SK-N-SH (cell line): ENCODE results near the gene ACTRT3. TPM values are rescaled to one million over a fixed set of nuclear protein-coding genes. Genes with fewer than 3 reads are reported as not detected.
A peak's percentile ranks its signal among the peaks of the same experiment; 100 is the strongest.

ENCODE experiments used
- CTCF ChIA-PET: fragments of 300-600, 350-600 bp; formaldehyde crosslinking; extraction: SDS; loops from one replicate; lab custom pipeline; 2021; lab: Yijun Ruan, JAX
- POLR2A ChIA-PET: fragments of 350-600 bp; sonication (Branson Sonifier 250); formaldehyde crosslinking; extraction: SDS; loops from one replicate; lab custom pipeline; 2020; ENCODE audit warnings: antibody characterized with exemption, inconsistent platforms; lab: Yijun Ruan, JAX
- DNase-seq: peaks from one replicate; pipeline ENCODE4 v3.0.0; 2012
- H2AFZ ChIP-seq: fragments of 200-600 bp; sonication (generic); 2 replicates; pipeline ENCODE4 v1.8.1; 2016; ENCODE audit warnings: antibody characterized with exemption, mild to moderate bottlenecking, low read depth
- H3F3A ChIP-seq: fragments of 200-600 bp; sonication (generic); replicated peaks from 2 replicates; pipeline ENCODE3; 2016; ENCODE audit warnings: antibody characterized with exemption, mild to moderate bottlenecking; ENCODE audit not compliant: insufficient read depth
- H3K27ac ChIP-seq, 2 experiments: fragments of 200-500 bp in 1 of 2; fragments of 200-600 bp in 1 of 2; sonication (Bioruptor generic) in 1 of 2; sonication (generic), shearing (Covaris generic) in 1 of 2; 2 replicates each; pipeline versions ENCODE4 v1.5.1 to v1.6.1; 2014 to 2016; ENCODE audit warnings: low read depth in 2 of 2, inconsistent platforms in 1 of 2, low read length in 1 of 2, mild to moderate bottlenecking in 1 of 2, mixed read lengths in 1 of 2
- H3K27me3 ChIP-seq: fragments of 200-600 bp; sonication (generic), shearing (Covaris generic); 2 replicates; pipeline ENCODE4 v1.6.1; 2016; ENCODE audit warnings: mixed run types; ENCODE audit not compliant: insufficient read depth
- H3K36me3 ChIP-seq, 2 experiments: fragments of 200-500 bp in 1 of 2; fragments of 200-600 bp in 1 of 2; sonication (Bioruptor generic) in 1 of 2; sonication (generic) in 1 of 2; replicated peaks in 1 of 2; 2 replicates each; pipeline versions ENCODE3 to v1.5.1; 2014 to 2016; ENCODE audit warnings: low read length in 1 of 2, mild to moderate bottlenecking in 1 of 2; ENCODE audit not compliant: insufficient read depth in 2 of 2, control insufficient read depth in 1 of 2
- H3K4me1 ChIP-seq, 2 experiments: fragments of 200-500 bp in 1 of 2; fragments of 200-600 bp in 1 of 2; sonication (Bioruptor generic) in 1 of 2; sonication (generic), shearing (Covaris generic) in 1 of 2; 2 replicates each; pipeline versions ENCODE4 v1.5.1 to v1.6.1; 2014 to 2016; ENCODE audit warnings: low read depth in 1 of 2, low read length in 1 of 2, mixed run types in 1 of 2; ENCODE audit not compliant: insufficient read depth in 2 of 2, control insufficient read depth in 1 of 2
- H3K4me2 ChIP-seq: fragments of 200-600 bp; sonication (generic), shearing (Covaris generic); 2 replicates; pipeline ENCODE4 v1.6.1; 2017; ENCODE audit warnings: mixed run types
- H3K4me3 ChIP-seq, 2 experiments: fragments of 200-500 bp in 1 of 2; fragments of 200-600 bp in 1 of 2; sonication (Bioruptor generic) in 1 of 2; sonication (generic), shearing (Covaris generic) in 1 of 2; 2 replicates each; pipeline versions ENCODE4 v1.5.1 to v1.8.1; 2014 to 2016; ENCODE audit warnings: low read depth in 2 of 2, inconsistent platforms in 1 of 2, low read length in 1 of 2, mild to moderate bottlenecking in 1 of 2, mixed read lengths in 1 of 2, moderate library complexity in 1 of 2
- H3K79me2 ChIP-seq: fragments of 200-600 bp; sonication (generic); 2 replicates; pipeline ENCODE4 v1.8.1; 2017; ENCODE audit warnings: mild to moderate bottlenecking; ENCODE audit not compliant: insufficient read depth
- H3K9ac ChIP-seq: fragments of 200-600 bp; sonication (generic); 2 replicates; pipeline ENCODE4 v1.6.1; 2017; ENCODE audit warnings: mixed run types
- H3K9me2 ChIP-seq: fragments of 200-600 bp; sonication (generic); 2 replicates; pipeline ENCODE4 v1.6.1; 2017; ENCODE audit warnings: mixed run types
- H3K9me3 ChIP-seq: fragments of 200-600 bp; sonication (generic); 2 replicates; pipeline ENCODE4 v1.6.1; 2017; ENCODE audit warnings: mixed run types, mild to moderate bottlenecking, moderate library complexity
- H4K20me1 ChIP-seq: fragments of 200-600 bp; sonication (generic); 2 replicates; pipeline ENCODE4 v1.6.1; 2017; ENCODE audit warnings: mild to moderate bottlenecking, mixed run types; ENCODE audit not compliant: insufficient read depth
- CHD2 ChIP-seq: fragments of 150-350 bp; IDR thresholded peaks from 2 replicates; pipeline ENCODE4 v1.6.1; 2018; ENCODE audit warnings: low read length; ENCODE audit not compliant: partially characterized antibody
- ELF1 ChIP-seq: IDR thresholded peaks from 2 replicates; pipeline ENCODE4 v1.4.0; 2012
- EP300 ChIP-seq, 2 experiments: IDR thresholded peaks; 2 replicates each; pipeline versions ENCODE4 v1.4.0 to v1.6.1; 2012; ENCODE audit warnings: borderline replicate concordance in 1 of 2, low read depth in 1 of 2, low read length in 1 of 2
- EZH2phosphoT487 ChIP-seq: fragments of 200-600 bp; sonication (generic); IDR thresholded peaks from 2 replicates; pipeline ENCODE4 v1.6.1; 2017; ENCODE audit warnings: low read depth, mixed run types, mild to moderate bottlenecking, antibody characterized with exemption, moderate library complexity, borderline replicate concordance
- FOXM1 ChIP-seq: IDR thresholded peaks from 2 replicates; pipeline ENCODE4 v1.4.0; 2012; ENCODE audit warnings: low read depth, mild to moderate bottlenecking
- GABPA ChIP-seq: IDR thresholded peaks from 2 replicates; pipeline ENCODE4 v1.4.0; 2012; ENCODE audit warnings: low read depth, mild to moderate bottlenecking
- GATA2 ChIP-seq: sonication (generic); formaldehyde crosslinking; IDR thresholded peaks from 2 replicates; pipeline ENCODE4 v1.5.0; 2020; ENCODE audit warnings: mild to moderate bottlenecking, missing genetic modification reagents
- JUND ChIP-seq: IDR thresholded peaks from 2 replicates; pipeline ENCODE4 v1.4.0; 2012
- MEF2A ChIP-seq: IDR thresholded peaks from 2 replicates; pipeline ENCODE4 v1.4.0; 2012; ENCODE audit warnings: low read depth, borderline replicate concordance
- MXI1 ChIP-seq: IDR thresholded peaks from 2 replicates; pipeline ENCODE4 v1.6.1; 2012; ENCODE audit warnings: mild to moderate bottlenecking, low read depth, low read length, improper control_type of control experiment
- NFIC ChIP-seq: IDR thresholded peaks from 2 replicates; pipeline ENCODE4 v1.4.0; 2012; ENCODE audit warnings: borderline replicate concordance
- NRF1 ChIP-seq: IDR thresholded peaks from 2 replicates; pipeline ENCODE4 v1.6.1; 2012; ENCODE audit warnings: low read depth, mild to moderate bottlenecking, low read length
- POLR2AphosphoS5 ChIP-seq: IDR thresholded peaks from 2 replicates; pipeline ENCODE4 v1.6.1; 2012; ENCODE audit warnings: low read depth, low read length
- RAD21 ChIP-seq: IDR thresholded peaks from 2 replicates; pipeline ENCODE4 v1.6.1; 2012; ENCODE audit warnings: mild to moderate bottlenecking, low read length
- RCOR1 ChIP-seq: fragments of 150-350 bp; IDR thresholded peaks from 2 replicates; pipeline ENCODE4 v1.6.1; 2017; ENCODE audit warnings: antibody characterized with exemption, low read length
- RFX5 ChIP-seq: IDR thresholded peaks from 2 replicates; pipeline ENCODE4 v1.6.1; 2012; ENCODE audit warnings: mild to moderate bottlenecking, improper control_type of control experiment, low read length
- RXRA ChIP-seq: IDR thresholded peaks from 2 replicates; pipeline ENCODE4 v1.4.0; 2012; ENCODE audit warnings: low read depth, mild to moderate bottlenecking, borderline replicate concordance
- SIN3A ChIP-seq: IDR thresholded peaks from 2 replicates; pipeline ENCODE4 v1.6.1; 2012; ENCODE audit warnings: low read depth, mild to moderate bottlenecking, low read length, moderate library complexity, borderline replicate concordance
- TAF1 ChIP-seq: IDR thresholded peaks from 2 replicates; pipeline ENCODE4 v1.6.1; 2012; ENCODE audit warnings: low read depth, mild to moderate bottlenecking, low read length, moderate library complexity, borderline replicate concordance
- TCF12 ChIP-seq: IDR thresholded peaks from 2 replicates; pipeline ENCODE4 v1.4.0; 2012
- TEAD4 ChIP-seq: IDR thresholded peaks from 2 replicates; pipeline ENCODE4 v1.4.0; 2012; ENCODE audit warnings: mild to moderate bottlenecking, borderline replicate concordance; ENCODE audit not compliant: insufficient read depth
- YY1 ChIP-seq: IDR thresholded peaks from 2 replicates; pipeline ENCODE4 v1.4.0; 2012; ENCODE audit warnings: low read depth, mild to moderate bottlenecking
- whole genome bisulfite sequencing: methylation state at CpG from one replicate; pipeline ENCODE4 v1.1.6; 2017; ENCODE audit warnings: low lambda C conversion rate; 5-methylcytosine and 5-hydroxymethylcytosine counted together
- polyA plus RNA-seq, 3 experiments: library from polyadenylated mRNA; depleted of rRNA; stranded (reverse); fragments of >200 nt; gene quantifications; 2 replicates each; pipeline ENCODE4 v1.2.3, GENCODE V29; 2012
- TF ChIP-seq, protein P1 (sequence below): IDR thresholded peaks from 2 replicates; pipeline ENCODE4 v1.4.0; 2012; ENCODE audit warnings: low read depth, borderline replicate concordance
- TF ChIP-seq, protein P2 (sequence below): fragments of 200-600 bp; sonication (generic); IDR thresholded peaks from 2 replicates; pipeline ENCODE4 v1.6.1; 2017; ENCODE audit warnings: antibody characterized with exemption, mild to moderate bottlenecking, moderate library complexity
- TF ChIP-seq, protein P3 (sequence below): IDR thresholded peaks from 2 replicates; pipeline ENCODE4 v1.4.0; 2012; ENCODE audit warnings: low read depth
- TF ChIP-seq, protein P4 (sequence below): IDR thresholded peaks from 2 replicates; pipeline ENCODE4; 2012
- TF ChIP-seq, protein P5 (sequence below): fragments of 150-350 bp; IDR thresholded peaks from 2 replicates; pipeline ENCODE4 v1.6.1; 2017; ENCODE audit warnings: antibody characterized with exemption, low read length, low read depth, borderline replicate concordance

Gene ACTRT3
- polyA plus RNA-seq, 1 of the 3 experiments (the other 2 are of a cell fraction), result 1.2 TPM

DNA sequence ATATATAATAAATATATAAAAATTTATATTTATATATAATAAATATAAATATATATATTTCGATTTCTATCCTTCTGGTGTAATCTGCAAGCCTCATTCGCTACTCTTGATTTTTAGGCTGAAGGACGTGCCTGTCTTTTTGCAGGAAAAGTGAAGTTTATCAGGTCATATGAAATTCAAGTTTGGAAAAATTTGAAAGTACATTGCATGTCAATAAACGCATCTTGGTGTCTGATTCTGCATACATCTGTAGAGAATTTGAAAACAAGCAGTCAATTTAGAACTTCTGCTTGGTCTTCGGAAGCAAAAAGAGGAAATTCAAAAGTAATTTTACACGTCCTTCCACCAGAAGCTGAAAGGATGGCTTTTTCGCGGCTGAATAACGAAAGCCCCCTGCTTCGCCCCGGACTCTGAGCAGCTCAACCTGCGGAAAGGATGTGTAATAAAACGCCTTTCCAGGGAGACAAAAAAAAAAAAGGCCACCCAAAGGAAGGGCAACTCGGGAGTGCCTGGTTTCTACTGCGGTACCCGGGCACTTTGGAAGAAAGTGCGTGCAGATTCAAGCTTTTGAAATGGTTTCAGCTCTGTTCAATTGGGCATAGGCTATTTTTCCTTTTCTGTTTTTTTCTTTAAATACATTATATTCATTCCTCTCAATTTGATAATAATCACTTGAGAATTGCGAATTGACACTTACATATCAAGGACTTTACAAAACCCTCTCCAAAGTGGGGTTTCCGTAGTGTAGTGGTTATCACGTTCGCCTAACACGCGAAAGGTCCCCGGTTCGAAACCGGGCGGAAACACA lies 2.3 kb upstream of the ACTRT3 start:
- H3K9ac ChIP-seq, result peak overlapping the region; percentile 92
- no peaks in the 10 kb centered on the region for H3K9me3 ChIP-seq
- no peaks in the 10 kb centered on the region for H3K9me2 ChIP-seq
- ChIA-PET POLR2A (interaction anchor here (0.6 to 1.7 kb wide), 3 partner anchors 40 to 1081 kb away, joined by 3 to 13 read pairs (median 5); partner anchors contain the start of genes LRRC34 and LRRIQ4), CTCF (interaction anchor here (0.6 to 3.1 kb wide), 3 partner anchors 8 to 541 kb away, joined by 3 to 13 read pairs (median 3); no protein-coding TSS in a partner anchor)
- 0 out of 2 replicates have a peak, but pooled peaks cover 4% of the 10 kb centered on the region for H4K20me1 ChIP-seq
- H3K4me3 ChIP-seq, result peak overlapping the region; percentile 100
- H3K36me3 ChIP-seq, result peaks cover 20 to 25% of the 10 kb centered on the region in 2 experiments
- no peaks in the 10 kb centered on the region for H3K27me3 ChIP-seq
- H3K4me2 ChIP-seq, result peak overlapping the region; percentile 93
- H3K27ac ChIP-seq, result peak overlapping the region; percentile 96 to 99
- H3K79me2 ChIP-seq, result peaks cover 35% of the 10 kb centered on the region
- WGBS, result 1% methylated on average over 27 of the region's 27 CpGs
- peak; percentile 65 for DNase-seq
- peak overlapping the region; percentile 100 for H2AFZ ChIP-seq
- H3K4me1 ChIP-seq, result peaks cover 4 to 10% of the 10 kb centered on the region in 2 experiments; a peak in 3 of 4 replicates
- H3F3A ChIP-seq, result peaks cover 45% of the 10 kb centered on the region
- TF ChIP-seq CHD2, result peak; percentile 6
- no peak for TF ChIP-seq NRF1
- TF ChIP-seq, protein P1, sequence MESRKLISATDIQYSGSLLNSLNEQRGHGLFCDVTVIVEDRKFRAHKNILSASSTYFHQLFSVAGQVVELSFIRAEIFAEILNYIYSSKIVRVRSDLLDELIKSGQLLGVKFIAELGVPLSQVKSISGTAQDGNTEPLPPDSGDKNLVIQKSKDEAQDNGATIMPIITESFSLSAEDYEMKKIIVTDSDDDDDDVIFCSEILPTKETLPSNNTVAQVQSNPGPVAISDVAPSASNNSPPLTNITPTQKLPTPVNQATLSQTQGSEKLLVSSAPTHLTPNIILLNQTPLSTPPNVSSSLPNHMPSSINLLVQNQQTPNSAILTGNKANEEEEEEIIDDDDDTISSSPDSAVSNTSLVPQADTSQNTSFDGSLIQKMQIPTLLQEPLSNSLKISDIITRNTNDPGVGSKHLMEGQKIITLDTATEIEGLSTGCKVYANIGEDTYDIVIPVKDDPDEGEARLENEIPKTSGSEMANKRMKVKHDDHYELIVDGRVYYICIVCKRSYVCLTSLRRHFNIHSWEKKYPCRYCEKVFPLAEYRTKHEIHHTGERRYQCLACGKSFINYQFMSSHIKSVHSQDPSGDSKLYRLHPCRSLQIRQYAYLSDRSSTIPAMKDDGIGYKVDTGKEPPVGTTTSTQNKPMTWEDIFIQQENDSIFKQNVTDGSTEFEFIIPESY, result no peak
- TF ChIP-seq GATA2 (CRISPR knock-in tag), result peak; percentile 72
- TF ChIP-seq EZH2phosphoT487, result no peak
- peak; percentile 7; the same call in 1 of the 2 replicates for TF ChIP-seq TCF12
- no peak for TF ChIP-seq NFIC
- TF ChIP-seq SIN3A, result no peak
- no peak for TF ChIP-seq POLR2AphosphoS5
- TF ChIP-seq, protein P2, sequence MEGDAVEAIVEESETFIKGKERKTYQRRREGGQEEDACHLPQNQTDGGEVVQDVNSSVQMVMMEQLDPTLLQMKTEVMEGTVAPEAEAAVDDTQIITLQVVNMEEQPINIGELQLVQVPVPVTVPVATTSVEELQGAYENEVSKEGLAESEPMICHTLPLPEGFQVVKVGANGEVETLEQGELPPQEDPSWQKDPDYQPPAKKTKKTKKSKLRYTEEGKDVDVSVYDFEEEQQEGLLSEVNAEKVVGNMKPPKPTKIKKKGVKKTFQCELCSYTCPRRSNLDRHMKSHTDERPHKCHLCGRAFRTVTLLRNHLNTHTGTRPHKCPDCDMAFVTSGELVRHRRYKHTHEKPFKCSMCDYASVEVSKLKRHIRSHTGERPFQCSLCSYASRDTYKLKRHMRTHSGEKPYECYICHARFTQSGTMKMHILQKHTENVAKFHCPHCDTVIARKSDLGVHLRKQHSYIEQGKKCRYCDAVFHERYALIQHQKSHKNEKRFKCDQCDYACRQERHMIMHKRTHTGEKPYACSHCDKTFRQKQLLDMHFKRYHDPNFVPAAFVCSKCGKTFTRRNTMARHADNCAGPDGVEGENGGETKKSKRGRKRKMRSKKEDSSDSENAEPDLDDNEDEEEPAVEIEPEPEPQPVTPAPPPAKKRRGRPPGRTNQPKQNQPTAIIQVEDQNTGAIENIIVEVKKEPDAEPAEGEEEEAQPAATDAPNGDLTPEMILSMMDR, result no peak
- TF ChIP-seq RFX5, result no peak
- TF ChIP-seq, protein P3, sequence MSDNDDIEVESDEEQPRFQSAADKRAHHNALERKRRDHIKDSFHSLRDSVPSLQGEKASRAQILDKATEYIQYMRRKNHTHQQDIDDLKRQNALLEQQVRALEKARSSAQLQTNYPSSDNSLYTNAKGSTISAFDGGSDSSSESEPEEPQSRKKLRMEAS, result no peak
- TF ChIP-seq TEAD4, result peak; percentile 89; the same call in 1 of the 2 replicates
- no peak for TF ChIP-seq FOXM1
- TF ChIP-seq TAF1, result no peak; the same call in 1 of the 2 replicates
- TF ChIP-seq RCOR1, result no peak
- no peak for TF ChIP-seq JUND
- no peak for TF ChIP-seq RAD21
- no peak for TF ChIP-seq GABPA
- TF ChIP-seq MEF2A, result no peak
- TF ChIP-seq, protein P4, sequence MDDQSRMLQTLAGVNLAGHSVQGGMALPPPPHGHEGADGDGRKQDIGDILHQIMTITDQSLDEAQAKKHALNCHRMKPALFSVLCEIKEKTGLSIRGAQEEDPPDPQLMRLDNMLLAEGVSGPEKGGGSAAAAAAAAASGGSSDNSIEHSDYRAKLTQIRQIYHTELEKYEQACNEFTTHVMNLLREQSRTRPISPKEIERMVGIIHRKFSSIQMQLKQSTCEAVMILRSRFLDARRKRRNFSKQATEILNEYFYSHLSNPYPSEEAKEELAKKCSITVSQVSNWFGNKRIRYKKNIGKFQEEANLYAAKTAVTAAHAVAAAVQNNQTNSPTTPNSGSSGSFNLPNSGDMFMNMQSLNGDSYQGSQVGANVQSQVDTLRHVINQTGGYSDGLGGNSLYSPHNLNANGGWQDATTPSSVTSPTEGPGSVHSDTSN, result no peak
- peak in 1 of 2 experiments; percentile 15; a peak in 1 of 4 replicates for TF ChIP-seq EP300 (IDR thresholded peaks at IDR 0.05; ENCODE audit: borderline replicate concordance in 1 of 2, low read depth in 1 of 2, low read length in 1 of 2)
- TF ChIP-seq, protein P5, sequence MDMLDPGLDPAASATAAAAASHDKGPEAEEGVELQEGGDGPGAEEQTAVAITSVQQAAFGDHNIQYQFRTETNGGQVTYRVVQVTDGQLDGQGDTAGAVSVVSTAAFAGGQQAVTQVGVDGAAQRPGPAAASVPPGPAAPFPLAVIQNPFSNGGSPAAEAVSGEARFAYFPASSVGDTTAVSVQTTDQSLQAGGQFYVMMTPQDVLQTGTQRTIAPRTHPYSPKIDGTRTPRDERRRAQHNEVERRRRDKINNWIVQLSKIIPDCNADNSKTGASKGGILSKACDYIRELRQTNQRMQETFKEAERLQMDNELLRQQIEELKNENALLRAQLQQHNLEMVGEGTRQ, result no peak
- TF ChIP-seq MXI1, result no peak
- no peak for TF ChIP-seq ELF1
- no peak for TF ChIP-seq RXRA
- TF ChIP-seq YY1, result peak; percentile 66; the same call in 1 of the 2 replicates
